CD4-positive, alpha-beta T cell treated with Interleukin-4 for 1 hour (primary cell): ENCODE data around the gene SMIM13.

Source experiments
- DNase-seq, 2 donors: peaks; one replicate each; pipeline ENCODE4 v3.0.0-alpha.2; 2020 to 2022

SMIM13 gene

DNA sequence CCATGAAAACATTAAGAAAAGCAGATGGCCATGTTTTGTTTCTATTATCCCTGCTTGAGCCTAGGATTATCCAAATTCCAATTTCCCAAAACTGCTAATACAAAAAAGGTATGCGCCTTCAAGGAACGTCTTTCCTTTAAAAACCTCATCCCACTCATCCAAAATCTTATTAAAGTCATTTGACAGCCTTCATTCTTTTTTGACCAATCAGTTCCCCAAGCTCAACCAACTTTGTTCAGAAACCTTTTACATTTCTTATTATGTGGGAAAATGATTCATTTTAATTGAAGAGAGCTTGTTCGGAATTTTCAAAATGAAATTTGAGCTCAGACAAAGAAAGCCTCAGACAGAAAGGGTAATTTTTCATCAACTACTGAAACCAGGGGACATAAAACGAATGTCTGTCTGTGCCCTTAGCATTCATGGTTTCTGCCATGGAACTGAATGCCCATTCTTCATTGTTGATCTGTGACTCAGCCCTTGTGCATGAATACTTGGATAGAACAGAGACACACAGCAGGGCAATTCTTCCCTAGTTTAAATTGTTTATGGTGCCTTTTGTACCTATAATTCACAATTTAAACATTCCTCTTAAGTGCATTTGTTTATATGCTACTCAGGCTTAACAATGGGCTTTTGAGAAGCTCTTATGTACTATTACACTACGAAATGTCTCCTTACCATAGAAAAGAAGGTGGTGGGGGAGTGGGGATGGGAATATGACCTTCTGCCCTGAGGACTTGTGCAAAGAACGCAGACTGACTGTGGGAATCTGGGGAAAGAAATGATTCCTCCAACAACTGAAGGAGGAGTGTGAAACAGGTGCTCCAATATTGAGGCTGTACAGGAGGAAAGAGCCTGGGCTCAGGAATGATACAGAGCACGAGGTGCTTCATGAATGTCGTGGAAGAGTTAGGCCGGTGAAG lies 67.7 kb downstream of the SMIM13 start:
- no peak for DNase-seq

- no peak for DNase-seq
Observed at GRCh38 chr6:11162262-11162661, 68.6 kb downstream of the SMIM13 start.

DNA sequence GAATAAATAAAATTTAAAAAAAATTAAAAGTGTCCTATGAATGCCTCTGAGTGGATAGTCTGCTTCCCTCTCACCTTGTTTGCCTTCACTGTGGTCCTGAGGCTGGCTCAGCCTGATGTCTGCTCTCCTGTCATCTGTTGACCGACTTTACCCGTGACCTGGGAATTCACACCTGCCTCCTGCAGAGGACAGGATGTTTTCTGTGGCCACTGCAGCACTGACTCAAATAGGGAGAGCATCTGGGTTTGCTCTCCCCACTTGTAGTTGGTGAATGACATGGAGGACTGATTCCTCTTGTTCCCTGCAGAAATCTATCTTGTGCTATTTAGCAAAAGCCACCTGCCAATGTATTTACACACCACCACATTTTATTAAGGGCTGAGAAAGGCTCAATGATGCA lies 70.3 kb downstream of the SMIM13 start:
- DNase-seq, result no peak

GRCh38 chr6:11164717-11165646 lies 71.3 kb downstream of the SMIM13 start:
- DNase-seq, result peak in 1 of 2 donors; percentile 16

GRCh38 chr6:11166948-11167347 lies 73.3 kb downstream of the SMIM13 start:
- no peak for DNase-seq

- DNase-seq, result no peak
Observed at GRCh38 chr6:11168091-11168635, 74.5 kb downstream of the SMIM13 start.

- DNase-seq, result no peak
Observed at GRCh38 chr6:11171952-11172351, 78.3 kb downstream of the SMIM13 start.

- DNase-seq, result peak; percentile 67 to 75
Observed at GRCh38 chr6:11172501-11173327, 79.1 kb downstream of the SMIM13 start.

GRCh38 chr6:11174242-11174611 lies 80.6 kb downstream of the SMIM13 start:
- no peak for DNase-seq

GRCh38 chr6:11177271-11177670 lies 83.6 kb downstream of the SMIM13 start:
- no peak for DNase-seq

- no peak for DNase-seq
Observed at GRCh38 chr6:11179088-11179418, 85.4 kb downstream of the SMIM13 start.

- no peak for DNase-seq
Observed at GRCh38 chr6:11179419-11180202, 86.0 kb downstream of the SMIM13 start.

DNA sequence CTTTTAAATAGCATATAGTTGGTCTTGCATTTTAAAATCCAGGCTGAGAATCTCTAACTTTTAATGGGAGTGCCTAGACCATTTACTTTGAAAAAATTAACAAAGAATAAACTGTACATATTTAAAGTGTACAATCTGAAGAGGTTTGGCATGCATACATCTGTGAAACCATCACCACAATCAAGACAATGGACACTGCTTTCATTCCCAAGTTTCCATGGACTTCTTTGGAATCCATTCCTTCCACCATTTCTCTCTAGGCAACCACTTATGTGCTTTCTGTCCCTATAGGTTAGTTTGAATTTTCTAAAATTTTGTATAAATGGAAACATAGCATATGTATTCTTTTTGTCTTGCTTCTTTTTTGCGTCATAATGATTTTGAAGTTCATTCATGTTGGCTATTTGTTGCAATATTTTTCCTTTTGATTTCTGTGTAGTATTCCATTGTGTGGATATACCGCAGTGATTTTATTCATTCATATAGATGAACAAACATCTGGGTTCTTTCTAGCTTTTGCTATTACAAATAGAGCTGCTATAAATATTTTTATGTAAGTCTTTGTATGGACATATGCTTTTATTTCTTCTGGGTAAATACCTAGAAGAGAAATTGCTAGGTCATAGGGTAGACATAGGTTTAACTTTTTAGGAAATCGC lies 88.0 kb downstream of the SMIM13 start:
- DNase-seq, result no peak

GRCh38 chr6:11183761-11184362 lies 90.2 kb downstream of the SMIM13 start:
- no peak for DNase-seq

DNA sequence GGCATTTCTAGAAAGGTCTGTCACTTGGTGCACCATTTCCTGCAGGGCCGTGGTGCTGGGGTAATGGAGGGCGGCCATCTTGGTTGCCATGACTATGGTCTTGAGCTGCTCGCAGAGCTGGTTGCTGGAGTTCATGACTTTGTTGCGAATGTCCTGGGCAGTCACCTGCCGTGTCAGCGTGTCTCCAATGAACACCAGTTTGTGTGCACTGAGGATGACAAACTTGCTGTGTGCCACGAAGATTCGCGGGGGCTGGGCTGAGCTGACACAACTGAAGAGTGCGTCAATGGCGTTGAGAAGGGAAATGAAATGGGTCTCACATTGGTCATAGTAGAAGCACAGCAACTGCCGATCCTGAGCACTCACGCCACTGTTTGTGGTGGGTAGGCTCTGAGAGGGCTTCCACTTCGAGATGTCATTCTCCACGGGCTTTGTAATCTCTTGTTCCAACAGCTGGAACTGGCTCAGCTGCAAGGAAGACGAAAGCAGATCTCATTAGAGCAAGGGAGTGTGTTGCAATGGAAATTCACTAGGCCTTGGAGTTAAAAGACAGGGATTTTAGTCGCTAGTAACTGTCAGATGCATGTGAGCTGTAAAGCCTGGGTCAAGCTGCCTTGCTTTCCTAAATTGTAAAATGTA lies 91.7 kb downstream of the SMIM13 start:
- no peak for DNase-seq

DNA sequence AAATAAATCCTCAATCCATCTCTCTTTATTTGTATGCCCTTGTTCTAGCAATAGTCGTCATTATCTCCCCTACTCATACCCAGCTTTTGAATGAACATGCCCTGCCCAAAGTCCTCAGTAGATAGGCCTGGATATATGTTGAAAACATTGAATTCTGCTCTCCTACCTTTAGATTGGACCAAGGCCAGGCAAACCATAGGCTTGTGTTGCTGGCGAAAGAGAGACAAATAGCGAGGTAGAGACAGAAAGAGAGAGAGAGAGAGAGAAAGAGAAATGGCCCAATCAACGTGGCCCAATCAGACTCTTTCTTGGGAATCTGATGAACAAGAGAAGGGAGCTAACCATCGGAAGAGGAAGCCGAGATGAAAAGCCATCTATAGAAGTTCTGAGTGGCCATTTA lies 93.7 kb downstream of the SMIM13 start:
- DNase-seq, result no peak
